RWPE1 (cell line): ENCODE results near the gene AUTS2.

ENCODE experiments used
- CTCF ChIA-PET: fragments of 350-600 bp; sonication (Branson Sonifier 250); formaldehyde crosslinking; extraction: SDS; loops from one replicate; lab custom pipeline; 2021; lab: Yijun Ruan, JAX
- POLR2A ChIA-PET: fragments of 400-600 bp; formaldehyde crosslinking; extraction: SDS; loops from one replicate; lab custom pipeline; 2020; ENCODE audit warnings: antibody characterized with exemption; ENCODE audit not compliant: low non-redundant PET; lab: Yijun Ruan, JAX
- DNase-seq: peaks from one replicate; pipeline ENCODE4 v3.0.0; 2012; ENCODE audit warnings: low spot score
- H3K27ac ChIP-seq: fragments of 450-650 bp; 2 replicates; pipeline ENCODE4 v1.5.1; 2017
- CTCF ChIP-seq: fragments of 450-650 bp; conservative IDR thresholded peaks from 2 replicates; pipeline ENCODE4 v1.5.1; 2017; ENCODE audit warnings: low read depth, mild to moderate bottlenecking

Gene AUTS2

GRCh38 chr7:70387217-70387616 lies 788.9 kb downstream of the AUTS2 start:
- ChIA-PET CTCF (no interaction called here), POLR2A (no interaction called here)
- H3K27ac ChIP-seq: no peak overlapping the region
- no peak for TF ChIP-seq CTCF
- DNase-seq: no peak

GRCh38 chr7:70389531-70390151 lies 791.4 kb downstream of the AUTS2 start:
- CTCF ChIA-PET: no interaction called here
- no peak for TF ChIP-seq CTCF
- no peak overlapping the region for H3K27ac ChIP-seq
- POLR2A ChIA-PET: no interaction called here
- no peak for DNase-seq

- DNase-seq: no peak
- TF ChIP-seq CTCF: no peak
- no peak overlapping the region for H3K27ac ChIP-seq
- CTCF ChIA-PET: interaction anchor here (0.5 kb wide), 1 partner anchor 193 kb away, joined by 3 read pairs; no protein-coding TSS in a partner anchor
- POLR2A ChIA-PET: no interaction called here
These were observed 792.0 kb downstream of the AUTS2 start for GRCh38 chr7:70390251-70390650.

- no peak overlapping the region for H3K27ac ChIP-seq
- no peak for TF ChIP-seq CTCF
These were observed 794.1 kb downstream of the AUTS2 start for GRCh38 chr7:70392256-70392876.

GRCh38 chr7:70392877-70393435 lies 794.7 kb downstream of the AUTS2 start:
- ChIA-PET POLR2A (no interaction called here), CTCF (no interaction called here)
- no peak overlapping the region for H3K27ac ChIP-seq
- DNase-seq: no peak
- TF ChIP-seq CTCF: no peak

More at GRCh38 chr7:70392256-70392876, 794.1 kb downstream of the AUTS2 start:
- no peak for DNase-seq
- ChIA-PET CTCF (no interaction called here), POLR2A (no interaction called here)

- POLR2A ChIA-PET: no interaction called here
- no peak overlapping the region for H3K27ac ChIP-seq
- CTCF ChIA-PET: interaction anchor here (0.6 kb wide), 1 partner anchor 81 kb away, joined by 3 read pairs; no protein-coding TSS in a partner anchor
- TF ChIP-seq CTCF: no peak
- DNase-seq: no peak
These were observed 795.7 kb downstream of the AUTS2 start for GRCh38 chr7:70393956-70394355.
